DMS153 treated with DMSO at 0.1 percent for 48 hours (cell line): ENCODE data around the gene TBCD.

ENCODE experiments used
- DNase-seq: peaks from one replicate; lab custom pipeline; 2025; ENCODE audit not compliant: unreplicated experiment; lab: John Stamatoyannopoulos, UW

Gene TBCD

DNA sequence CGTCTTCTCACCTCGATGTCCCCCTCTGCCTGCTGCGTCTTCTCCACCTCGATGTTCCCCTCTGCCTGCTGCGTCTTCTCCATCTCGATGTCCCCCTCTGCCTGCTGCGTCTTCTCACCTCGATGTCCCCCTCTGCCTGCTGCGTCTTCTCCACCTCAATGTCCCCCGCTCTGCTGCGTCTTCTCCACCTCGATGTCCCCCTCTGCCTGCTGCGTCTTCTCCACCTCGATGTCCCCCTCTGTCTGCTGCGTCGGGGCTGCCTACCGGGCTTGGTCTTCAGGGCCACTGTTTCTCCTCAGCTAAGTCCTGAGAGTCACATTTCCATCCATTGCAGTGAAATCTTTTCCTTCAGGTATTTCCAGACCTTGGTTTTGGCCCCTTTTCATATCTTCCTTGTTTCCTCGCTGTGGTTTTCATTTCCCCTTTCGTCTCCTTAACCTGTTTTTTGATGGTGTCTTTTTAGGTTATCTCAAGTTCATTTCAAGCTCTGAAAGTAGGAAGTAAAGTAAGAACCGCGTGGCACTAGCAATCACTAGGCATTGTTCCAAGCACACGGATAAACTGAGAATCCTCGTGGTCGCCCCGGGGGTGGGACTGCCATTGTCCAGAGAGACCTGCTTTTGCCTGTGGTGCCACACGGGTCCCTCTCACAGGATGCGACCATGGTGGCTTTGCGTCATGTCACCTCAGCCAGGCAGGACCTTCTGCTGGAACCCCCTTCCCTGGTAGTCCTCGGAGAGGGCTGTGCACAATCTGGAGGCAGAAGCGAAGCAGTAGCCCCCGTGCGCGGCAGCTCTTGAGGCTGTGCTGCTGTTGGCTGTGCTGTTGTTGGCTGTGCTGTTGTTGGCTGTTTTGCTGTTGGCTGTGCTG is 97.4 kb downstream of the TBCD start:
- DNase-seq, result no peak

DNA sequence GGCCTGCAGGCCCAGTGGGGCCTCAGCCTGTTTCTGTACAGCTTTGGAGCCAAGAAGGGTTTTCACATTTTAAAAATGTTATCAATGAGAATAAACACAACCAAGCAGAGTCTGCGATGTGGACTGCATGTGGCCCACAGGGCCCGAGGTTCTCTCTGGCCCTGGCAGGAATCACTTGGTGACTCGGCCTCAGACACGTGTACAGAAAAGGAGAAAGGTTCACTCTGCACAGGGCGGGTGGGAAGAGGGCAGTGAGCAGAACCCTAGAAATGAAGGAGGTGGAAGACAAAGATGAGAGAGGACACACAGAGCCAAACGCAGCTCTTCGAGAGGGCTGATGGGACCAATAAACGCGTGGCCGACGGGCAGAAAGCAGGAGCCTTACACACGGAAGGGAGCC is 99.5 kb downstream of the TBCD start:
- DNase-seq, result no peak

DNA sequence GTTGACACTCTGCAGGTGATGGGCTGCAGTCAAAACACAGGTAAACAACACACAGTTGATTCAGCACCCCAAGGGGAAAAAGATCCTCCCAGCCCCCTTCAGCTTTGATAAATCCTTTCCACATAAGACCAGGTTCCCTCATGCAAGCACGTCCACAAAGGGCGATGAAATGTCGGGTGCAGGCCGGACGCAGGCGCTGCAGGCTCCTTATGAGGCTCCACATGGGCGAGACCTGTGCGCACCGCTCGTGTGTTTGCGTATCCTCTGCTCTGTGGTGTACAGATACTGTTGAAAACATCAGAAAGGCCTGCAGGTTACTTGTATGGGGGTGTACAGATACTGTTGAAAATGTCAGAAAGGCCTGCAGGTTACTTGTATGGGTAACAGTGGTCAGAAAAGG is 102.4 kb downstream of the TBCD start:
- DNase-seq, result no peak

DNA sequence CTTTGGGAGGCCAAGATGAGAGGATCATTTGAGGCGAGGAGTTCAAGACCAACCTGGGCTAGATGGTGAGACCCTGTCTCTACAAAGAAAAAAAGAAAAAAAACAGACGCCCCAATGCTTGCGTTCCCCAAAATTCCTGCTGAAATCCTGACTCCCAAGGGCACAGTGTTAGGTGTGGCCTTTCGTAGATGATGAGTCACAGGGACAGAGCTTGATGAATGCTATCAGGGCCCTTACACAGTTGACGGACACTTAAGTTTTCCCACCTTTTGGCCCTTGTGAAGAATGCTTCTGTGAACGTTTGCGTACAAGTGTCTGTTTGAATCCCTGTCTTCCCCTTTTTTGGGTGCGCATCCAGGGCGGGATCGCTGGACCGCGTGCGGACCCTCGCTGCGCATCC is 104.5 kb downstream of the TBCD start:
- no peak for DNase-seq

DNA sequence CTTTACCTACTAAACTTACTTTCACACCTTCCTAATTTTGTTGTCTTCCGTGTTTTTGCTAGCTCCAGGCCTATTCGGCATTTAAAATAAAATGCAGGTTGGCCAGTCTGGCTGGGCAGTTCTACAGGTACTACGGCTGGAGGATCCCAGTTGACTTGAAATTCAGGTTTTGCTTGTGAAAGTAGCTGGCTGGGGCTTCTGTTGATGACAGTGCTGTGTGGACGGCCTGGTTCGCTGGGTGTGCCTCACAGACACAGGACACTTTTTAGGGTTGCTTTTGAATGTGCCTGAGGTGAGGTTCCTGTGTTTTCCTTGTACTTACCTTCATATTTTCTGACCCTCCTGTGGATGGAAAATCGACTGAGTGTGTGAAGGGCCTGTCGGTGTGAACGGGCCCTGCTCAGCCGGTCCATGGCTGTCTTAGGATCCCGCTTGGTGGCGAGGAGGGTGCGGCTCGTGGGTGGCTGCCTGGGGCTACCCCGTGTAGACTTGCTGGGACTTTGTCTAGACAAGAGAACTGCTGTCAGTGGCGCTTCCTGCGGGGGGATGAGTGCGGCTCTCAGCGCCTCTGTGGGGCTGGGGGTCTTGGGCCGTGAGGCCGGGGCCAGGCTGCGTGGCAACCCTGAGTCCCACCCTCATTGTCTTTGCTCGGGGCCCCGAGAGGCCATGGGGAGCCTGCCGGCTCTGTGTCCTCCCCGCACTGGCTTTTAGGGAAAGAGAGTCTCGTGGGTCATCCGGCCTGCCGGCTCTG is 106.7 kb downstream of the TBCD start:
- DNase-seq, result no peak

DNA sequence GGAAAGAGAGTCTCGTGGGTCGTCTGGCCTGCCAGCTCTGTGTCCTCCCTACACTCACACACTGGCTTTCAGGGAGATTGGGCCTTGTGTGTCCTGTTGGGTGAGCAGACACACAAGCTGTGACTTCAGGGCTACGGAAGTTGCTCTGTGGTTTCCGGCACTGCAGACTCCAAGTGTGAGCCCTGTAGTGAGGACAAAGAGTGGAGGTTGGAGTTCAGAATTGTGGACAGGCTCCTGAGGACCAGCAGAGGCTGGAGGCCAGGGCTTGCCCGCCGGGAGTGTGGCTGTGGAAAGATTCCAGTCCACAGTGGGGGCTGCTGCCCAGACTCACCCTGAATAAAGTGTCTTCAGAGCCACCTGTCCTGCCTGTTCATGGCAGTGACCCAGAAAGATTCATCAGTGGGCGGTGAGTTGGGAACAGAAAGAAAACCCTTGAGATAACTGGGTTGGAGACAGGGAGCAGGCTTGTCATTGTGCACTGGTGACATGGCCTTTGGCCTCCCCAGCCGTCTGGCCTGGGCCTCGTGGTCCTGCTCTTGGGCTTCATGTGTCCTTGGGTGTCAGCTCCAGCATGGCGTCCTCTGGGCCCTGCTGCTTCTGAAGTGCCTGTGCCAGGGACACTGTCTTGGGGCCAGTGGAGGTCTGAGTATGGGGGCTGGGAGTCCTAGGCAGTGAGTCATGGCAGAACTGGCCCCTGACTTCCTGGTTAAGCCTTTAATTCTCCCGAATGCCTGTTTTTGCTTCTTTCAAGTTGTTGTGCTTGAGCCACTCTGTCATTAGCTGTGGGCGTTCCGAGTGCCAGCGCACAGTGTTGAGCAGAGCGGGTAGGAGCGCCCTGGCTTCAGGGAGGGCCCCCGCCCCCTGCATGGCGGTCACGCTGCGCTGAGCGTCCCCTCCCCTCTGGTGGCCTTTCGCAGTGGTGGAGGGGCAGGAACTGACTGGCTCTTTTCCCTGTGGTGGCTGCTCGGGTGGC is 107.9 kb downstream of the TBCD start:
- no peak for DNase-seq

DNA sequence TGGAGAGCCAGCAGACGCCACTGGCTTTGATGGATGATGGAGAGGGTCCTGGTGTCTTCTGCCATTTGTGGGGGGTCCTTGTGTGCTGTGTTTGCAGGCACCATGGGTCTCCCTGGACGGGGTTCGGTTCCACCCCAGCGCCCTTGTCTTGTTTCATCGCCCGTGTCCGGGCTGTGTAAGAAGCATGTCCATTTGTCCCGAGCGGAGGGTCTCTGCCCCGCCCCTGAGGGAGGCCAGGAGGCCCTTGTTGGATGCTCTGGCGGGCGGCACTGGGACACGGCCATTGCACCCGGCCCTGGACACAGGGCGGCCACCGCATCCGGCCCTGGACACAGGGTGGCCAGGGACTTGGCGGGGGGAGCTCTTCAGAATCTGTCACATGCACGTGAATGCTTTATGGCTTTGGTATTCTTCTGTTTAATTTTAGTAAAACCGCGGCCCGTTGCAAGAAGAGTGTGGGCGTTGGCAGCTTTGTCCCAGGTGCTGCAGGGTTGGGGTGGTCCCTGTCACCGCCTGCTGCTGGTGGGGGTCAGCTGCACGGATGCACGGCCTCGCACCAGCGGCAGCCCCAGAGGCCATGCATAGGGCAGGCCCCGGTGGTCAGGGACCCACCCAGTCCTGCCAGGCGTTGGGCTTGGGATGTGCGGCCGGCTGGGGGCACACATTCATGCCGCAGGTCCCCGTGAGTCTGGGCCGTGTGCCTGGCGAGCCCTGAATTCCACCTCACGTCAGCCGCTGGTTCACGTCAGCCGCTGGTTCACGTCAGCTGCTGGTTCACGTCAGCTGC is 108.9 kb downstream of the TBCD start:
- DNase-seq, result no peak

DNA sequence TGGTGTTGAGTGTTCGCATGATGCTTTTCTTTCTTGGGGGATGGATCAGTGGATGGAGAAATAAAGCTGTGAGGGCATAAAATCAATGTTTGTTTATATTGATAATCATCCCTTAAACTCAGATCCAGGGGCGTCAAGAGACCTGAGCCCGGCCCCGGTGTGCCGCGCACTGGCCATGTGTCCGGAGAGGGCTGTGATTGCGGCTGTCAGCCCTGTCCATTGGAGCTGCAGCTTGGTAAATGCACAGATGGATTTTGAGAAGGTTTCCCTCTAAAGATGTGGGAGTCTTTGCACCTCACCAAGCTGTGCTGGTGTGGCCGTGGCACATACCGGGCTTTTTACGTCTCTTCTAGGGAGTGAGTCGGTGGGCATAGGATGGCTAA is 109.5 kb downstream of the TBCD start:
- no peak for DNase-seq

DNA sequence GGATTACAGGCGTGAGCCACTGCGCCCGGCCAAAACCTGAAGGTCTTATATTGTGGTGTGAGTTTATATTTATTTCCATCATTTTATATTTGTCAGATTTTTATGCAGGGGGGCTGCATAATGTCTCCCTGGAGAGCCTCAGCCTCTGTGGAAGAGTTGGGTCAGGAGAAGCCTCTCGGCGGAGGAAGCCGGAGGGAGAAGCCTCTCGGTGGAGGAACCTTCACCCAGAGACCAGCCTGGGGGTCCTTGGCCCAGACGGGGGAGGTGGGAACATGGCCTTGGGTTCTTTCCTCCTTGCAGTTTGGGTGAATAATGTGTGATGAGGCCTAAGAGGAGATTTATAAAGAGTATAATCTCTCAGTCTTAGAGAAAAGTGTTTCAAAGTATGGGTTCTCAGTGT is 110.3 kb downstream of the TBCD start:
- DNase-seq, result no peak

DNA sequence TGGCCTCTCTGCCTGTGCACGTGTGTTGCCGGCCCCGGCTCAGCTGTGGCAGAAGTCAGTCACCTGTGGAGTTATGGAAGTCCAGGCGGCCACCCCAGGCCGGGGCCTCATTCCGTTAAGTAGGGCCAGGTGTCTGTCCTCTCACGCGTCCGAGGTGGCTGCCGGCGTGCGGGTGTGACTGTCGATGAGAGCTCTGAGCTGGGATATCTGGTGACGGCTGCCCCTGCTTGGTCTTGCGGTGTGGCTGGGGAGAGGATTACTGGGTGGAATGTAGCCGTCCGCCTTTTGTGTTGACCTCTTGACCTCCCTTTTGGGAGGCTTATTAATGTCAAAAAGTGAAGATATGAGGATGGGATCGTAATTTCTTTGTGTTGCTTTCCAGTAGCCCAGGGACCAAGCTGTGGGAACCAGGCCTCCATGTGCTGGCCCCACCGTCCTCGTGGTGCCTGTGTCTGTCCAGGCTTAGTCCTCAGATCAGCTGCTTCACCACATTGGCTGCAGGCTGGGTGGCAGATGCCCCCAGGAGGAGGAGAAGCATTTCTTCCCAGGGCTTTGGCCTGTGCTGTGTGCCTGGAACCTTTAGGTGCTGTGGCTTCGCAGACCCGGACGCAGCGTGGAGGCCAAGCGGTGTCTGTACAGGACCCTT is 111.0 kb downstream of the TBCD start:
- DNase-seq, result no peak

DNA sequence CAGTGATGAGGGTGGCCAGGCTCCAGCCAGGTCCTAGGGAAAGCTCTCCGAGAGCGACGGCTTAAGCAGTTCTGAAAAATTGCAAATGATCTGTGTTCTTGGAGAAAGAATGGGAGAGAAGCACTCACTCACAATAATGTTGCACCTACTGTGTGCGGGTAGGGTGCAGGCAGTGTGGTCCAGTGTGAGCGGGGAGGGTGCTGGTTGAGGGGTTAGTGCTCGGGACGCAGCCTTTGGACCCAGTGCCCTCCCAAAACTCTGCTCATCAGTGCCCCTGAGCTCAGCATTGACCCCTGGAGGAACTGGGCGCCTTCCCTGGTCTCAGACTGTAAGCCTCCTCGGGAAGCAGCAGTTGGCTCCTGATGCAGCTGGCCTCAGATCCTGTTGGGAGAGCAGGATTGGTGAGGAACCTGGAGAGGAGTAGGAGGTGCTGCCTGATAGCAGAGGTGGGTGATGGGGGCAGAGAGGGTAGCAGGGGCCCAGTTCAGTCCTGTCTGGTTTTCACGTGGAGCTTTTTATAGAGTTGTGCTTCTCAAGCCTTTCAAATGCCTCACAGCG is 111.6 kb downstream of the TBCD start:
- no peak for DNase-seq

DNA sequence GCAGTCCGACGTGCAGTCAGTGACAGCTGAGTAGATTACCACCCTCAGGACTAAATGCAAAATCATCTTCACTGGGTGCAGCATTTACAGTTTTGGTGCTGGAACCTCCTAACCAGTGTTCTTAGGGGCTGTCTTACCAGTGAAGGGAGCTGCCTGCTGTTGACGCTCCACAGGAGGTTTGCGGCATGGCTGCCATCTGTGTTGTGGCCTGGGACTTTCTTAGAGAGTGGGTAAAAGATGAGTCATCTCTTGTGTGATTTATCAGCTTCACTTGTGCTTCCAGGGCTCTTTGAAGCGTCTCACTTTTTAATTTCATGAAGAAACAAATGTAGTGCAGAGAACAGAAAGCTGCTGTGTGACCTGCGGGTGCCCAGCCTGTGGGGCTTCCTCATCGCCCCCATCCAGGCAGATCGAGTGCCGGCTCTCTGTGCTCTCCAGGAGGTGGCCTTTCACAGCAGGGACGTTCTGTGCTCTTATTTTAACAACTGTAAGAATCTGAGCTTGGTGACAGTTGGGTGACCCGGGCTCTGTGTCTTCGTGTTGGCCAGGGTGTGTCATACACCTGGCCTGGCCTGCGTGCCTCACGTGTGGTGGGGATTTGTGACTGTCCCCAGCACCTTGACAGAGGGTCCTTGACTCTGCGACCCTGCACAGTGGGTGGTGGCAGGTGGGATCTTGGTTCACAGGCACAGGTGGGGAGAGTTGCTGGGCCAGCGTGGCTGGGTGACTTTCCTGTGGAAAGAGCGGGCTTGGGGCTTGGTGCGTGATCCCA is 112.3 kb downstream of the TBCD start:
- no peak for DNase-seq

DNA sequence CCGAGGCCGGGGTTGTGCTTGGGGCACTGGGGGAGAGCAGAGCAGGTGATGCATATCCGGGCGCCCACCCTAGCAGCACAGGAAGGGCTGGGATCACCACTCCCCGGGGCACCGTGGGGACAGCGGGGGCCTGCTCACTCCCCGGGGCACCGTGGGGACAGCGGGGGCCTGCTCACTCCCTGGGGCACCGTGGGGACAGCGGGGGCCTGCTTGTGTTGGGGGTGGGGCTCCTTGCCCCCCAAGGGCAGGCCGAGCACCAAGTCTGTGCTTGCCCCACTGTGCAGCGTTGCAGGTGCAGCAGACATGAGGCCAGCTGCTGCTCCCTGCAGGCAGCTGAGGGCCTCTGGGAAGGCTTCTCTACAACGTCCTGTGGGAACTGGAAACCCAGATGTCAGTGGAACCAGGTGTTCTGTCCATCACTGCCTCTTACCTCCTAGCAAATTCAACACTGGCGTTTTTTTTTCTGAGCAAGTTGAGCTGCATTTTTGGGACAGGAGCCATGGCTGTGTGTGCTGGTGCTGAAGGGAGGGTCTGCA is 112.9 kb downstream of the TBCD start:
- DNase-seq, result no peak

DNA sequence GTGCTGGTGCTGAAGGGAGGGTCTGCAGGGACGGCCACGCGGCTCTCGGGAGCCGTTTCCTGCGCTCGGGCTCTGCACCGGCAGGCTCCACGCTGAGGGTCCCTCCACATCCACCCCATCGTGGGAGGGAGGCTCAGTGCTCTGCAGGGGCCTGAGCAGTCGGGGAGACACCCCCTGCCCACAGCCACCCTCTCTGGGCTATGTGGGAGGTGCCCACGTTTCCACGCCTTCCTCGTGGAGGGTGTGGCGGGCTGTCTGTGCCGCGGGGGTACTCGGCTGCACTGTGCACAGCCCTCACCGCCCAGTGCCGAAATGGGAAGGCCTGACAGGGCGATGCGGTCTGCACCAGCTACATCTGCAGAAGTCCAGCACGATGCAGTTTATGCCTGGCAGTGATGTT is 113.4 kb downstream of the TBCD start:
- DNase-seq, result no peak

DNA sequence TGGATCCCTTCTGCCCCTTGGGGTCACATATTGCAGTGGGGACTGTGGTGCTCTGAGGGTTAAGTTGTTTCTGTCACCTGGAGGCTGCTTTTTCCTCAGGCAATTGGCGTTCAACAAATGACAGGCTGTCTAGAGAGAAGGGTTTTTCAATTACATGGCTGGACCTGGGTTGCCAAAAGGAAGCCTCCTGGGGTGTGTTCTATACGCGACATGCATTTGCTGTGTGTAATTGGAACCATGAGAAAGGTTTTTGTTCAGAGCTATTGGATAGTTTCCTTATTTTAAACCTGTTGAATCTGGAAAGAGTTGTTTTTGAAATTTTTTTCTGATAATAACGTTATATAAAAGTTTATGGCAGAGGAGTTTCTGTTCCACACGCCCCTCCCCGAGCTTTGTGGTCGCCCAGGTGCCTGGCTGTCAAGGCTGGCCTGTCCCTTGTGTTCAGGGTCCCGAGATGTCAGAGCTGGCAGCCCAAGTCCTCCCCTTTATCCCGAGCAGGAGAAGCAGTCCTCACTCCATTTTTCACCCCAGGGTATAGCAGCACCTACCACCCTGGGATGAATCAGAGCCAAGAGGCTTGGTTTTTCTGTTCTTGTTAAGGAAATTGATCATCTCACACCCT is 114.0 kb downstream of the TBCD start:
- DNase-seq, result no peak

DNA sequence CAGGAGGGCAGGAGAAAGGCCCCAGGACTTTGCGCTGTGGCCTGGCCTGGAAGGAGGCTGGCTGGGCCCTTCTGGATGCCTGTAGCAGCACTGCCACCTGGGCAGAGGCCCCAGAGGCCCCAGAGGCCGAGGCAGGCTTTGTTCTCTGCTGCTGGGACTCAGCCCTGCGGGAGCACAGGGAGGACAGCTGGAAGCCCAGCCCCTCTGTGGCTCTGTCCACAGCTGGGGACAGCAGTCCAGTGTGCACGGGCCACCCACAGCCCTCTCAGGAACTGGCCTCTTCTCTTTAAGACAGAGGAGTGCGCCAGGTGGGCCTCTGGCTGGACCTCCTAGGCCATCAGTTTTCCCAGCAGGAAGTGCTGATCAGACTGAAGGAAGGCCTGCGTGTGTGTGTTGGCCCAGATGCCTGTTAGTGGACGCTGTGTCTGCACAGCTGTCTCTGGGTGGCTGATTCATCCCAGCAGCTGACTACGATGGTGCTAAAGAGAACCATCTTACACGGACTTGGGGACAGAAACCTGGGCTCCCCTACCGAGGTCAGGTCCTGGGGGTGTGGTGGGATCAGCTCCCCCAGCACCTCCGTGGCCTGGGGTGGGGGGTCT is 114.8 kb downstream of the TBCD start:
- no peak for DNase-seq

DNA sequence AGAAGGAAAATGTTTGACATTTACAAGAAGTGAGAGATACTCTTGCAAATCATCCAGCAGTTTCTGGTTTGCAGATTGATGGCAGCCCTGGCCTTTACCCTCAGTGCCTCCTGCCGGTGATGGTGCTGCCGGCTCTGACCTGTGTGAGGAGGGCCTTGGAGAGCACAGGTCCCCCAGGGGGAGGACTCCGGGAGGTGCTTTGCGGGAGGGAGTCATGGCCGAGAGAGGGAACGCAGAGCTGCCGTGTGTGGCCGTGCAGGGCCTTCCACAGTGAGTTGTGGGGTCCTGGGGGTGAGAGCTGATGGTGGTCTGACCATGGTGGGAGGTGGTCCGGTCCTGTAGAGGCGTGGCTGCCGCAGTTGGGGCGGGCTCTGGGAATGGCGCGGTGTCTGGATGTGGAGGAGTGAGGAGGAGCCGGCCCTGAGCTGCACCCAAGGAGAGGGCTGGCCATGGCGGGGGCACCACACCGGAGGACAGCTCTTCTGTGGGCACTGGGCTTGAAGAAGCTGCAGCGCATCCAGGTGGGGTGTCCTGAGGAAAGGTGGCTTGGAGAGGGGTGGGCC is 116.0 kb downstream of the TBCD start:
- no peak for DNase-seq

DNA sequence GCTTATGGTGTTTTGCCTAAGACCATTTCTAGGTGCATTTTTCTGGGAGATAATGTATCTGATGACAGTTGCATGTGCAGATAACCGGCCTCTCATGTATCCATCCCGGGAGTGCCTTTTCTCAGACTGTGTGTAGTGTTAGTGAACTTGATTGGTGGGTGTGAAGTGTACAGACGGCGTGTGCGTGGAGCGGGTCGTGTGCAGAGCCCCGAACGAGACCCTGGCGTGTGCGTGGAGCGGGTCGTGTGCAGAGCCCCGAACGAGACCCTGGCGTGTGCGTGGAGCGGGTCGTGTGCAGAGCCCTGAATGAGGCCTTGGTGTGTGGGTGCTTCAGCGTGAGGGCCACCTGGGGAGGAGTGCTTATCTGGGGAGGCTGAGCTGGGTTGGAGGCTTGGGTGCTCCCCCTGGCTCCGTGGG is 116.9 kb downstream of the TBCD start:
- DNase-seq, result no peak
